HepG2 (cell line): Measurements from ENCODE around the gene SOAT2. TPM values are rescaled to one million over a fixed set of nuclear protein-coding genes. Genes with fewer than 3 reads are reported as not detected.
A peak's percentile ranks its signal among the peaks of the same experiment; 100 is the strongest.

Source experiments
- ARNT2 ChIP-seq: sonication (generic); formaldehyde crosslinking; IDR thresholded peaks from 2 replicates; pipeline ENCODE4 v1.8.0; 2022; ENCODE audit warnings: mild to moderate bottlenecking, low read depth, missing genetic modification reagents, moderate library complexity
- BHLHE40 ChIP-seq: IDR thresholded peaks from 2 replicates; pipeline ENCODE4 v1.6.1; 2011; ENCODE audit warnings: low read length, improper control_type of control experiment
- MED8 ChIP-seq: sonication (generic); formaldehyde crosslinking; IDR thresholded peaks from 2 replicates; pipeline ENCODE4 v1.8.1; 2023; ENCODE audit warnings: mild to moderate bottlenecking, missing genetic modification reagents; ENCODE audit not compliant: insufficient replicate concordance
- MTF2 ChIP-seq: sonication (generic); formaldehyde crosslinking; IDR thresholded peaks from 2 replicates; pipeline ENCODE4 v1.5.0; 2020; ENCODE audit warnings: missing genetic modification reagents, borderline replicate concordance
- POLR2A ChIP-seq, 2 experiments: IDR thresholded peaks; 2 replicates each; pipeline ENCODE4 v1.6.1; 2011; ENCODE audit warnings: low read depth in 2 of 2, low read length in 2 of 2, mild to moderate bottlenecking in 1 of 2, moderate library complexity in 1 of 2; ENCODE audit not compliant: insufficient read depth in 1 of 2
- RFXAP ChIP-seq: sonication (generic); formaldehyde crosslinking; IDR thresholded peaks from 2 replicates; pipeline ENCODE4 v1.4.0; 2020; ENCODE audit warnings: missing genetic modification reagents, borderline replicate concordance
- SPEN ChIP-seq: sonication (generic); formaldehyde crosslinking; IDR thresholded peaks from 2 replicates; pipeline ENCODE4 v1.5.1; 2020; ENCODE audit warnings: low read depth, mild to moderate bottlenecking, missing genetic modification reagents
- SRSF9 ChIP-seq: fragments of 200-400 bp; formaldehyde crosslinking; IDR thresholded peaks from 2 replicates; pipeline ENCODE4 v1.6.1; 2018; ENCODE audit warnings: borderline replicate concordance, mild to moderate bottlenecking, low read depth, low read length; ENCODE audit not compliant: insufficient read depth, poor library complexity, severe bottlenecking
- TAF1 ChIP-seq: sonication (generic); formaldehyde crosslinking; IDR thresholded peaks from 2 replicates; pipeline ENCODE4 v1.4.0; 2020; ENCODE audit warnings: missing genetic modification reagents
- ZBTB21 ChIP-seq: sonication (generic); formaldehyde crosslinking; IDR thresholded peaks from 2 replicates; pipeline ENCODE4 v1.4.0; 2020; ENCODE audit warnings: missing genetic modification reagents
- ZBTB3 ChIP-seq: sonication (generic); formaldehyde crosslinking; IDR thresholded peaks from 2 replicates; pipeline ENCODE4 v1.4.0; 2020; ENCODE audit warnings: low read depth, mild to moderate bottlenecking, moderate library complexity, missing genetic modification reagents, borderline replicate concordance
- ZMYM3 ChIP-seq: sonication (generic); formaldehyde crosslinking; IDR thresholded peaks from 2 replicates; pipeline ENCODE4 v1.5.1; 2020; ENCODE audit warnings: mild to moderate bottlenecking, missing genetic modification reagents
- ZNF317 ChIP-seq: sonication (generic); formaldehyde crosslinking; IDR thresholded peaks from 2 replicates; pipeline ENCODE4 v1.5.0; 2020; ENCODE audit warnings: mild to moderate bottlenecking, missing genetic modification reagents
- ZNF562 ChIP-seq: sonication (generic); formaldehyde crosslinking; IDR thresholded peaks from 2 replicates; pipeline ENCODE4 v1.8.0; 2022; ENCODE audit warnings: missing genetic modification reagents, borderline replicate concordance
- ZSCAN29 ChIP-seq: sonication (generic); formaldehyde crosslinking; conservative IDR thresholded peaks from 2 replicates; pipeline ENCODE4 v1.4.0; 2020; ENCODE audit warnings: mild to moderate bottlenecking, missing genetic modification reagents
- polyA plus RNA-seq, 8 experiments: library from polyadenylated mRNA; depleted of rRNA in 3 of 8; stranded (reverse) in 7 of 8; unstranded in 1 of 8; fragments of >200 nt; fragmentation: Illumina TruSeq in 4 of 8; extraction: Trizol in 4 of 8; gene quantifications; 2 replicates each; pipeline versions ENCODE4 v1.2.1 to v1.2.3, GENCODE V29; 2011 to 2016; ENCODE audit warnings: low read depth in 4 of 8, missing spikeins in 1 of 8, mixed read lengths in 1 of 8; ENCODE audit not compliant: insufficient read depth in 1 of 8
- total RNA-seq, 5 experiments: library from RNA; depleted of rRNA; stranded (reverse); fragments of >200 nt; fragmentation: Illumina TruSeq; extraction: Trizol; gene quantifications; 2 replicates each; pipeline ENCODE4 v1.2.3, GENCODE V29; 2016; ENCODE audit warnings: low read depth in 1 of 5
- TF ChIP-seq, protein P1 (sequence below): sonication (generic); formaldehyde crosslinking; IDR thresholded peaks from 2 replicates; pipeline ENCODE4 v1.8.0; 2022; ENCODE audit warnings: missing genetic modification reagents, mild to moderate bottlenecking, borderline replicate concordance
- TF ChIP-seq, protein P2 (sequence below): sonication (generic); formaldehyde crosslinking; IDR thresholded peaks from 2 replicates; pipeline ENCODE4; 2020; ENCODE audit warnings: missing genetic modification reagents, mild to moderate bottlenecking, borderline replicate concordance
- TF ChIP-seq, protein P3 (sequence below), 2 experiments: IDR thresholded peaks; 2 replicates each; pipeline ENCODE4 v1.6.1; 2011 to 2012; ENCODE audit warnings: low read length in 2 of 2, borderline replicate concordance in 1 of 2, low read depth in 1 of 2, mild to moderate bottlenecking in 1 of 2, moderate library complexity in 1 of 2
- TF ChIP-seq, protein P4 (sequence below): IDR thresholded peaks from 2 replicates; pipeline ENCODE4 v1.6.1; 2012; ENCODE audit warnings: inconsistent platforms
- TF ChIP-seq, protein P5 (sequence below): IDR thresholded peaks from 2 replicates; pipeline ENCODE4 v1.6.1; 2016; ENCODE audit warnings: missing genetic modification reagents, missing compliant biosample characterization

SOAT2 gene
- total and polyA plus RNA-seq, 2 of the 13 experiments (the other 11 are each of a cell fraction or from before 2014, with no cell fraction given): 14.9 to 108 TPM

DNA sequence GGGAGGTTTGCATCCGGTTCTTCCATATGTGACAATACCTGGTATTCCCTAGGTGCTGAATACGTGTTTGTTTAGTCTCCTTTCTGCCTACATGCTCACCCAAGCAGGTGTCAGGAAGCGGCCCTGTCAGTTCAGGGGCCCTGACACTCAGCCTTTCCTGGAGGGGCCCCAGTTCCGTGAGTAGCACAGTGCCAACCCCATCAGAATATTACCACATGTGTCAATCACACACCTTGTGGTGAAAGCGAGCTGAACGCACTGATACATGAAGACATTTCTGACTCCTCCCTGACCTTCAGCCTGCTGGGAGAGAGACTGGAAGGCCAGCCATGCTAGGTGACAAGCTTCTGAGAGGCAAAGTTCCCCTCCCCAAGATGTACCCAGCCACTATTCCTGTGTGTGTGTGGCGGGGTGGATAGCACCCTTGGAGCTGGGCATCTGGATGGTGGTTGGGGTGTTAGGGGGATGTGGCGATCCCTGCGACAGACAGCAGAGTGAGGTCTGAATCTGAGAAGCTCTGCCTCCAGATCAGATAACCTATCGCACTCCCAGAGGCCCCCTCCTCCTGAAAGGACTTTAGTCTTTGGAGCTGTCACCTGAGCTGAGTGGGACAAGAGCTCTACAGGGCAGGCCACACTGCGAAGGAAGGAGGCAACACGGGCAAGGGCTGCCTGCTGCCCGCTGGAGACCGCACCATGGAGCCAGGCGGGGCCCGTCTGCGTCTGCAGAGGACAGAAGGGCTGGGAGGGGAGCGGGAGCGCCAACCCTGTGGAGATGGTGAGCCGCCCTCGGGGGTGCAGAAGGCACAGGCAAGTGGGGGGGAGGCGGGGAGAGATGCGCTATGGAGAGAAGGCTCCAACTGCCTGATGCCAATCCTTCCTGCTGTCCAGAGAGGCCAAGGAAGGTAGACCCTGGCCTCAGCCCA is at the start of gene SOAT2 (continued):
- TF ChIP-seq, protein P1, sequence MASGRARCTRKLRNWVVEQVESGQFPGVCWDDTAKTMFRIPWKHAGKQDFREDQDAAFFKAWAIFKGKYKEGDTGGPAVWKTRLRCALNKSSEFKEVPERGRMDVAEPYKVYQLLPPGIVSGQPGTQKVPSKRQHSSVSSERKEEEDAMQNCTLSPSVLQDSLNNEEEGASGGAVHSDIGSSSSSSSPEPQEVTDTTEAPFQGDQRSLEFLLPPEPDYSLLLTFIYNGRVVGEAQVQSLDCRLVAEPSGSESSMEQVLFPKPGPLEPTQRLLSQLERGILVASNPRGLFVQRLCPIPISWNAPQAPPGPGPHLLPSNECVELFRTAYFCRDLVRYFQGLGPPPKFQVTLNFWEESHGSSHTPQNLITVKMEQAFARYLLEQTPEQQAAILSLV (CRISPR knock-in tag): 0 out of 2 replicates have a peak, but pooled peaks have one; percentile 34
- TF ChIP-seq MED8 (CRISPR knock-in tag): no peak
- TF ChIP-seq, protein P2, sequence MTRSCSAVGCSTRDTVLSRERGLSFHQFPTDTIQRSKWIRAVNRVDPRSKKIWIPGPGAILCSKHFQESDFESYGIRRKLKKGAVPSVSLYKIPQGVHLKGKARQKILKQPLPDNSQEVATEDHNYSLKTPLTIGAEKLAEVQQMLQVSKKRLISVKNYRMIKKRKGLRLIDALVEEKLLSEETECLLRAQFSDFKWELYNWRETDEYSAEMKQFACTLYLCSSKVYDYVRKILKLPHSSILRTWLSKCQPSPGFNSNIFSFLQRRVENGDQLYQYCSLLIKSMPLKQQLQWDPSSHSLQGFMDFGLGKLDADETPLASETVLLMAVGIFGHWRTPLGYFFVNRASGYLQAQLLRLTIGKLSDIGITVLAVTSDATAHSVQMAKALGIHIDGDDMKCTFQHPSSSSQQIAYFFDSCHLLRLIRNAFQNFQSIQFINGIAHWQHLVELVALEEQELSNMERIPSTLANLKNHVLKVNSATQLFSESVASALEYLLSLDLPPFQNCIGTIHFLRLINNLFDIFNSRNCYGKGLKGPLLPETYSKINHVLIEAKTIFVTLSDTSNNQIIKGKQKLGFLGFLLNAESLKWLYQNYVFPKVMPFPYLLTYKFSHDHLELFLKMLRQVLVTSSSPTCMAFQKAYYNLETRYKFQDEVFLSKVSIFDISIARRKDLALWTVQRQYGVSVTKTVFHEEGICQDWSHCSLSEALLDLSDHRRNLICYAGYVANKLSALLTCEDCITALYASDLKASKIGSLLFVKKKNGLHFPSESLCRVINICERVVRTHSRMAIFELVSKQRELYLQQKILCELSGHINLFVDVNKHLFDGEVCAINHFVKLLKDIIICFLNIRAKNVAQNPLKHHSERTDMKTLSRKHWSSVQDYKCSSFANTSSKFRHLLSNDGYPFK (CRISPR knock-in tag): peak; percentile 63; the same call in 1 of the 2 replicates
- TF ChIP-seq, protein P3, sequence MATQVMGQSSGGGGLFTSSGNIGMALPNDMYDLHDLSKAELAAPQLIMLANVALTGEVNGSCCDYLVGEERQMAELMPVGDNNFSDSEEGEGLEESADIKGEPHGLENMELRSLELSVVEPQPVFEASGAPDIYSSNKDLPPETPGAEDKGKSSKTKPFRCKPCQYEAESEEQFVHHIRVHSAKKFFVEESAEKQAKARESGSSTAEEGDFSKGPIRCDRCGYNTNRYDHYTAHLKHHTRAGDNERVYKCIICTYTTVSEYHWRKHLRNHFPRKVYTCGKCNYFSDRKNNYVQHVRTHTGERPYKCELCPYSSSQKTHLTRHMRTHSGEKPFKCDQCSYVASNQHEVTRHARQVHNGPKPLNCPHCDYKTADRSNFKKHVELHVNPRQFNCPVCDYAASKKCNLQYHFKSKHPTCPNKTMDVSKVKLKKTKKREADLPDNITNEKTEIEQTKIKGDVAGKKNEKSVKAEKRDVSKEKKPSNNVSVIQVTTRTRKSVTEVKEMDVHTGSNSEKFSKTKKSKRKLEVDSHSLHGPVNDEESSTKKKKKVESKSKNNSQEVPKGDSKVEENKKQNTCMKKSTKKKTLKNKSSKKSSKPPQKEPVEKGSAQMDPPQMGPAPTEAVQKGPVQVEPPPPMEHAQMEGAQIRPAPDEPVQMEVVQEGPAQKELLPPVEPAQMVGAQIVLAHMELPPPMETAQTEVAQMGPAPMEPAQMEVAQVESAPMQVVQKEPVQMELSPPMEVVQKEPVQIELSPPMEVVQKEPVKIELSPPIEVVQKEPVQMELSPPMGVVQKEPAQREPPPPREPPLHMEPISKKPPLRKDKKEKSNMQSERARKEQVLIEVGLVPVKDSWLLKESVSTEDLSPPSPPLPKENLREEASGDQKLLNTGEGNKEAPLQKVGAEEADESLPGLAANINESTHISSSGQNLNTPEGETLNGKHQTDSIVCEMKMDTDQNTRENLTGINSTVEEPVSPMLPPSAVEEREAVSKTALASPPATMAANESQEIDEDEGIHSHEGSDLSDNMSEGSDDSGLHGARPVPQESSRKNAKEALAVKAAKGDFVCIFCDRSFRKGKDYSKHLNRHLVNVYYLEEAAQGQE (IDR thresholded peaks at IDR 0.05; ENCODE audit: borderline replicate concordance in 1 of 2, low read depth in 1 of 2, low read length in 2 of 2): no peak
- 0 out of 2 replicates have a peak, but pooled peaks have one; percentile 31 for TF ChIP-seq ARNT2 (CRISPR knock-in tag)
- TF ChIP-seq ZNF562 (CRISPR knock-in tag): no peak
- TF ChIP-seq SPEN (CRISPR knock-in tag): peak; percentile 28; the same call in 1 of the 2 replicates
- no peak for TF ChIP-seq SRSF9
- no peak for TF ChIP-seq ZNF317
- TF ChIP-seq BHLHE40: 0 out of 2 replicates have a peak, but pooled peaks have one; percentile 9
- TF ChIP-seq POLR2A (IDR thresholded peaks at IDR 0.05; ENCODE audit: insufficient read depth in 1 of 2, low read depth in 2 of 2, low read length in 2 of 2): peak in 1 of 2 experiments; percentile 23; a peak in 1 of 4 replicates
- no peak for TF ChIP-seq RFXAP
- TF ChIP-seq, protein P4, sequence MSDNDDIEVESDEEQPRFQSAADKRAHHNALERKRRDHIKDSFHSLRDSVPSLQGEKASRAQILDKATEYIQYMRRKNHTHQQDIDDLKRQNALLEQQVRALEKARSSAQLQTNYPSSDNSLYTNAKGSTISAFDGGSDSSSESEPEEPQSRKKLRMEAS: peak; percentile 60; the same call in 1 of the 2 replicates
- TF ChIP-seq, protein P5, sequence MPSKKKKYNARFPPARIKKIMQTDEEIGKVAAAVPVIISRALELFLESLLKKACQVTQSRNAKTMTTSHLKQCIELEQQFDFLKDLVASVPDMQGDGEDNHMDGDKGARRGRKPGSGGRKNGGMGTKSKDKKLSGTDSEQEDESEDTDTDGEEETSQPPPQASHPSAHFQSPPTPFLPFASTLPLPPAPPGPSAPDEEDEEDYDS (CRISPR knock-in tag): peak; percentile 66
- TF ChIP-seq ZMYM3 (CRISPR knock-in tag): no peak
- TF ChIP-seq TAF1 (CRISPR knock-in tag): peak; percentile 46; the same call in 1 of the 2 replicates
- TF ChIP-seq ZSCAN29 (CRISPR knock-in tag): peak; percentile 82
- no peak for TF ChIP-seq ZBTB3 (CRISPR knock-in tag)
- TF ChIP-seq ZBTB21 (CRISPR knock-in tag): no peak
- no peak for TF ChIP-seq MTF2 (CRISPR knock-in tag)
